GM19397 (cell line): Measurements from ENCODE around the gene TTC9C.
"Not testable (repeated sequence)": the region's sequence is repeated elsewhere in the genome, so short reads cannot be mapped to it uniquely, and the experiment has no call there.

Experiments used
- ATAC-seq: cut with Tn5 transposase; IDR thresholded peaks from one replicate; pipeline ENCODE4 v1.9.1; 2021; ENCODE audit warnings: mild to moderate bottlenecking, moderate library complexity; ENCODE audit not compliant: unreplicated experiment

TTC9C gene

GRCh38 chr11:62728171-62728988, at the start of gene TTC9C:
Gene TTC9C, plus strand, starts transcription at chr11:62728486. Its CDS starts 363 bp downstream, at chr11:62728849.
- ATAC-seq: peak; percentile 11

DNA sequence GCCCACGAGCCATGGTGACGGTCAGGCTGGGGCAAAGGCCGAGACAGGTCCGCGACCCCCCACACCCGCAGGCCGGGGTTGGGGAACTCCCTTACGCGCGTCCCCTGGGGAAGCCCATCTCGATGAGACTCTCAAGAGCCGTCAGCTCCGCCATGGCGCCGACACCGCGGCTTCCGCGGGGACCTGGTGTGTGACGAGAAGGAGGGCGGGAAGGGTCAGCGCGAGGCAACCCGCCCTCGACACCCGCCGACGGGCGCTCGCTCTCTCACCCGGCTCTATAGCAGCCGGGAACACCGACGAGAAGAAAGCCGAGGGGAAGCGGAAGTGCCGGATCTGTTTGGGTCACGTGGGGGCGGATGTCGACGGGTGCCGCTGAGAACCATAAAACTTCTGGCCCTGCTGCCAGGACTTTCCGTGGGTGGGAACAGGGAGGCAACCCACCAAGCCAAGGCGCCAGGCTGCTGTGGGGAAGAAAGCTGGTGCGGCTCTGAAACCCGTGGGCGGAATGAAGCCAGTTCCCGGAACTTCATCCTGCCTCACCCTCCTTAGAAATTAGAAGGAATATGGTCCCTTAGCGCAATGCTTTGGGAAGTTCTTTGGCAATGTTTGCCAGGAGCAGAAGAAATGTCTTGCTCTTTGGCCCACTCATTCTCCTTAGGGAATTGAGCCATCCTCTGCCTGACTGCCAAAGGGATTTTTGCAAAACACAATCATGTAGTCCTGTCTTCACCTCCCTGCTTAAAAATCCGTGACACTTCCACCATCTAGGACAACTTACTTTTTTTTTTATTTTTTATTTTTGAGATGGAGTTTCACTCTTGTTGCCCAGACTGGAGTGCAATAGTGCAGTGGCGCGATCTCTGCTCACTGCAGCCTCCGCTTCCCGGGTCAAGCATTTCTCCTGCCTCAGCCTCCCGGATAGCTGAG, 49.3 kb upstream of the TTC9C start, which contains the start of gene UBXN1:
Gene UBXN1 (minus strand): TSS at position 304 of the 927 bp plus-strand sequence. CDS start 150 bp downstream, at position 154.
- peak; percentile 70 for ATAC-seq

- no peak for ATAC-seq
These were observed 47.5 kb upstream of the TTC9C start for GRCh38 chr11:62680825-62681240.

DNA sequence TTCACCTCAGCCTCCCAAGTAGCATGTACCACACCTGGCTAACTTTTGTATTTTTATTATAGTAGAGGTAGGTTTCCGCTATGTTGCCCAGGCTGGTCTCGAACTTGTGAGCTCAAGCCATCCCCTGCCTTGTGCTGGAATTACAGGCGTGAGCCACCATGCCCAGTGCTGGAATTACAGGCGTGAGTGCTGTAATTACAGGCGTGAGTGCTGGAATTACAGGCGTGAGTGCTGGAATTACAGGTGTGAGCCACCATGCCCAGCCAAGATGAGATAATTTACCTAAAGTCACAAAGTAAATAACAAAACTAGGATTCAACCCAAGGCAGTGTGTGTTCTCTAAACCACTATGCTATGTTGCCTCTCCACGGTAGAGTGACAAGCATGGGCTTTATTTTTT, 45.8 kb upstream of the TTC9C start:
- ATAC-seq: no peak

GRCh38 chr11:62687508-62688396, 40.5 kb upstream of the TTC9C start:
- ATAC-seq: no peak

GRCh38 chr11:62688491-62688890, 39.8 kb upstream of the TTC9C start:
- ATAC-seq: no peak

DNA sequence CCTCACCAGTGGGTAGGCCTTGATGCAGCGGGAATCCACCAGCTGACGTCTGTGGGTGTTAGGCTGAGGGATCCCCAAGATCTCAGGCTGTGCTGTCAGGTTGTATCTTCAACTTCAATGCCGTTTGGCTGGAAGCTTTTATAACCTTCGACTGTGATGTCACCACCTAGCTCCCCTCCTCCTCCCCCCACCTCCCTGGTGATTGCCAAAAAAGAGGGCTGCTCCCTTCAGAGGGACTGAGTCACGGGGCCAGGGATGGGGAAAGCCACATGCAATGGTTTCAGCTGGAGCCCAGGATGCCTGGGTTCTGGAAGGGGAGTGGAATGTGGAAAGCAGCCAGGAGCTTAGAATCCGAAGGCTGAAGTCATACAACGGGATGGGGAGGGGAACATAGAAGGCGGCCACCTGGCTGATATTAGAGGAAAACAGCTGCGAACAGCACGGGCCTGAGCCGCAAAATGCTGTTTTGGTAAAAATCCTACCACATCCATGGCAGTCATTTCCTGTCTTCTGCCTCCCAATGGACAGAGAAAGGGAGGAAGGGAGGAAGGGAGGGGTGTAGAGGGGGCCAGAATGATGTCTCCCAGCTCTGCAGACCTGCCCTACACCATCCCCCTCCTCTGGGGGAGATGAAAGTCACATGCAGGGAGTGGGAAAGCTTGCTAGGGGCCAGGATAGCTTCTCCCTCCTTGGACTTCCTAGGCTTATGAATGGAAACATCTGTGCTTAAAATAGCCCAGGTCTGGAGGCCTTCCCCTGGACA, 38.7 kb upstream of the TTC9C start, which contains the start of gene LRRN4CL:
Gene LRRN4CL (minus strand): TSS at position 110 of the 763 bp plus-strand sequence. CDS start 1,022 bp downstream, outside the sequence.
- ATAC-seq: no peak

GRCh38 chr11:62693624-62694023, 34.7 kb upstream of the TTC9C start:
- not testable (repeated sequence) for ATAC-seq

DNA sequence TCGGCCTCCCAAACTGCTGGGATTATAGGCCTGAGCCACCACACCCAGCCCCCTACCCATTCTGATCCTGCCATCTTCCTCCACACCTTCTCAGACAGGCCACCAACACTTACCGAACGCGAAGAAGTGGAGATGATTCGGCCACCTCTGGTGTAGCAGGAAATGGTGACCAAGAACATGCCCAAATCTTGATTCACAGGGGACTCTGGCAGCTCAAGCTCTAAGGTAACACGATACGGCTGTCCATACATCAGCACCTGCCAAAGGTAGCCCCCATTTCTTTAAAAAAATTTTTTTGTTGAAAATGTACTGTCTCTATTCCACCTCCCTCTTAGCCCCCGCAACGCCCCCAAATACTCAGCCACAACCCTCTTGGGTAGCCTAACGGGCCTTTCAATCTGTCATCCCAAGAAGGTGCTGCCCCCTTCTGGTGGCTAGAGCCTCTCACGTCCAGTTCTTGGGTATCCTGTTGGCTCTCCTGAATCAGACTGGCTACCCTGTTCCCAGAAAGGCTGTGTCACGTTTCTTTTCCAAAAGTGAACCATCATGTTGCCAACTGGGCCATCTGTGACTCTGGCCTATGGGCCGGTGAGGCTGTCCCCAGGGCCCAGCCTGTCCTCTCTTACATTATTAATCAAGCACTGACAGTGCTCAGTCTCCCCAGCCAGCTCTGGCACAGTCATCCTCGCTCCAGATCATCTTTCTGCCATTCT, 33.7 kb upstream of the TTC9C start:
- no peak for ATAC-seq

DNA sequence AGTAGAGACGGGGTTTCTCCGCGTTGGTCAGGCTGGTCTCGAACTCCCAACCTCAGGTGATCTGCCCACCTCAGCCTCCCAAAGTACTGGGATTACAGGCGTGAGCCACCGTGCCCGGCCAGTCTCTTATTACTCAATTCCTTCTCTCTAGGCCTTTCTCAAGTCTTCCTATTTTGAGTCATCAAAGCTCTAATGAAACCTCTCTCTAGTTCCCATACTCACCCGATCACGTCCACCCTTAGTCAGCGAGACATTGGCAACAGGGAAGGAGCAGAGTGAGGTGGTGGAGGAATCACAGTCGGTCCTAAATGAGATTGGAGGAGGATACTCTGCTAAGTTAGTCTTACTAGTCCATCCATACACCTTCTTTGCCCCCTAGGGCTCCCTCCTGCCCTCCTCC, 26.0 kb upstream of the TTC9C start:
- no peak for ATAC-seq

DNA sequence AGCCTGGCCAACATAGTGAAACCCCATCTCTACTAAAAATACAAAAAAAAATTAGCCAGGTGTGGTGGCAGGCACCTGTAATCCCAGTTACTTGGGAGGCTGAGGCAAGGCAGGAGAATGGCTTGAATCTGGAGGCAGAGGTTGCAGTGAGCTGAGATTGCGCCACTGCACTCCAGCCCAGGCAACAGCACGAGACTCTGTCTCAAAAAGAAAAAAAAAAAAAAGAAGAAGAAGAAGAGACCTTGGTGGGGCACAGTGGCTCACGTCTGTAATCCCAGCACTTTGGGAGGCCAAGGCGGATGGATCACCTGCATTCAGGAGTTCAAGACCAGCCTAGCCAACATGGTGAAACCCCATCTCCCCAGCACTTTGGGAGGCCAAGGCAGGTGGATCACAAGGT, 24.4 kb upstream of the TTC9C start:
- ATAC-seq: not testable (repeated sequence)

DNA sequence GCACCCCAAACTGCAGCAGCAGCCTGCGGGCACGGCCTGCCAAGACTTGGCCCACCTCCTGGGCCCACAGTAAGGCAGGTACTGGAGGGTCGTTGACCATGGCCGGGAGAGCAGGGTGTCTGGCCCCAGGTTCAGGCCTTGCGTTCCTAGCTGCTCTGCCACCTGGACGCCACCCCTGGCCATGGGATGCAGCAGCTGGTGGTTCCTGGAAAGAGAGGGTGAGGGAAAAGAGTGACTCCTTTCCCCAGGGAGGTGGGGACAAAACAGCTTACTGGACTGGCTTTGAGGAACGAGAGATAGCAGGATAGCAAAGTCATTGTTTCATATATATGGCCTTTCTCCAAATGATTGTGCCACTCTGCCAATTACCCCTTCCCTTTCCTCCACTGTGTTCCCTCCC, 22.9 kb upstream of the TTC9C start:
- no peak for ATAC-seq

GRCh38 chr11:62705880-62706849, 22.1 kb upstream of the TTC9C start:
- peak; percentile 61 for ATAC-seq

DNA sequence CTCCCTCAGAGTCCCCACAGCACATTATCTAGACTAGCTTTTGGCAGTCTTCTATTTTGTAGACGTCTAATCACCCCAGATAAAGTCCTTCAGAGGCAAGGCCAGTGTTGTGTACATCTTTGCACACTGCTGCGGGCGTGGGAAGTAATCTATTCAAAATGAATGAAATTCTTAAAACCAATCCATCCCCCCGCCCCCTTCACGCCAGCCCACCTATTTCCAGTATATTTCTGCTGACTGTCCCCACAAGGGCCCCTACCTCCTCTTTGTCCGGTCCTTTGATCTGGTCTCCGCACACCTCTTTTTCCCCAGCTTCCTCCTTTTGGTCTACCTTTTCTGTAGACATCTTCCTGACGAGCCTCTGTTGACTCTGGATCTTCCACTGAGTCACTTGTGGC, 21.4 kb upstream of the TTC9C start:
- ATAC-seq: no peak

GRCh38 chr11:62707277-62707861, 20.9 kb upstream of the TTC9C start, which contains the start of the genes BSCL2 and GNG3:
Gene BSCL2, minus strand, starts transcription at chr11:62707424. Its CDS starts 229 bp downstream, at chr11:62707195.
Gene GNG3, plus strand, starts transcription at chr11:62707676. Its CDS starts 620 bp downstream, at chr11:62708296.
- ATAC-seq: no peak

DNA sequence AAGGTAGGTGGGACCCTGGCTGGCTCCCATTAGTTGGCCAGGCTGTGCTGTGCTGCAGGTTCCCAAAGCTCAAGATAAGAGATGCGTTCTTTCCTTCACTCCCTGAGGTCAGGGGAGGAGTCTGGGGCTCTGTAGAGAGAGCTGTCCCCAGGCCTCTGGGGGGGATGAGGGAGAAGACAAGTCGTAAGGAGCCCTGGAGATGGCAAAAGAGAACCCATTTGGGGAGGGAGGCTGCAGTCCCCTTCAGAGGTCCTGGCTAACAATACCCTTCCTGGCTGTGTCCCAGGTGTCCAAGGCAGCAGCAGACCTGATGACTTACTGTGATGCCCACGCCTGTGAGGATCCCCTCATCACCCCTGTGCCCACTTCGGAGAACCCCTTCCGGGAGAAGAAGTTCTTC, 19.9 kb upstream of the TTC9C start:
- ATAC-seq: no peak

DNA sequence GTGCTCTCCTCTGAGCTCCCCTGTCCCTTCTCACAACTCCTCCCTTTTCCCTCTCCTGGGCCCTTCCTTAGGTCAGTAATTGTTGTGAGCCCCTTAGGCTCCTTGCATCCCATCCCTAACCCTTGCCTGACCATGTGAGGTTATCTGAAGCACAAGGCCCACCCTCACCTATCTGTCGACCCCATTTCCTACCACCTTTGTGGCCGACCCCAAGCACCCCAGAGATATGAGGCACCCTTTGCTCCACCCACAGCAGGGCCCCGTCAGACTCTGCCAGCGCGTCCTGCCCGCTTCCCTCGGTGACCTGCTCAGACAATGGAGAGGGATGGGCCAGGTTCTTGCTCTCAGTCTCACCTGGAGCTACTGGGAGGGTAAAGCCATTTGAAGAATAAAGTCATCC, 19.5 kb upstream of the TTC9C start:
- no peak for ATAC-seq
